Measurements from ENCODE around the gene CASTOR2. TPM values are rescaled to one million over a fixed set of nuclear protein-coding genes. Genes with fewer than 3 reads are reported as not detected.
A peak's percentile ranks its signal among the peaks of the same experiment; 100 is the strongest.
"Not testable (repeated sequence)": the region's sequence is repeated elsewhere in the genome, so short reads cannot be mapped to it uniquely, and the experiment has no call there.

CASTOR2 gene
- total RNA-seq: 1 to 10 TPM; 3.0 to 4.3 TPM

- H3K27ac Mint-ChIP-seq; H3K9me3 Mint-ChIP-seq; H3K36me3 Mint-ChIP-seq (ENCODE audit: low read depth); POLR2A ChIA-PET; H3K27me3 Mint-ChIP-seq; CTCF ChIA-PET; H3K4me3 Mint-ChIP-seq; H3K4me1 Mint-ChIP-seq: not testable (repeated sequence)
- peak; percentile 83 for DNase-seq
Measured at GRCh38 chr7:74964511-74965119, at the start of gene CASTOR2. Gene CASTOR2, plus strand, starts transcription at chr7:74964705. Its CDS starts 281 bp downstream, at chr7:74964986.

- H3K27ac Mint-ChIP-seq; H3K36me3 Mint-ChIP-seq (ENCODE audit: low read depth); H3K4me1 Mint-ChIP-seq; POLR2A ChIA-PET; CTCF ChIA-PET; H3K27me3 Mint-ChIP-seq; H3K9me3 Mint-ChIP-seq; H3K4me3 Mint-ChIP-seq; DNase-seq: not testable (repeated sequence)
Measured at GRCh38 chr7:74922321-74922890, 42.1 kb upstream of the CASTOR2 start.

DNA sequence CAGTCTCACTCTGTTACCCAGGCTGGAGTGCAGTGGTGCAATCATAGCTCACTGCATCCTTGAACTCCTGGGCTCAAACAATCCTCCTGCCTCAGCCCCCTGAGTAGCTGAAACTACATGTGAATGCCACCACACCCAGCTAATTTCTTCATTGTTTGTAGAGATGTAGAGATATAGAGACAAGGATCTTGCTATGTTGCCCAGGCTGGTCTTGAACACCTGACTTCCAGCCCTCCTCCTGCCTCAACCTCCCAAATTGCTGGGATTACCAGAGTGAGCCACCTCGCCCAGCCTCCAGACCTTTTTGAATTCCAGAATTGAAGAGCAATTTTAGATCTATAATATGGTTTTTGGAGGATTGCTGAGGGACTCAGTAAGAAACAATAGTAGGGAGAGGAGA is 40.9 kb upstream of the CASTOR2 start:
- H3K4me3 Mint-ChIP-seq; H3K27me3 Mint-ChIP-seq; POLR2A ChIA-PET; H3K27ac Mint-ChIP-seq; H3K9me3 Mint-ChIP-seq; H3K4me1 Mint-ChIP-seq; DNase-seq; H3K36me3 Mint-ChIP-seq (ENCODE audit: low read depth); CTCF ChIA-PET: not testable (repeated sequence)

- H3K4me1 Mint-ChIP-seq; POLR2A ChIA-PET; H3K36me3 Mint-ChIP-seq (ENCODE audit: low read depth); DNase-seq; H3K27ac Mint-ChIP-seq; H3K27me3 Mint-ChIP-seq; CTCF ChIA-PET; H3K4me3 Mint-ChIP-seq; H3K9me3 Mint-ChIP-seq: not testable (repeated sequence)
Measured at GRCh38 chr7:74926968-74927367, 37.5 kb upstream of the CASTOR2 start.

DNA sequence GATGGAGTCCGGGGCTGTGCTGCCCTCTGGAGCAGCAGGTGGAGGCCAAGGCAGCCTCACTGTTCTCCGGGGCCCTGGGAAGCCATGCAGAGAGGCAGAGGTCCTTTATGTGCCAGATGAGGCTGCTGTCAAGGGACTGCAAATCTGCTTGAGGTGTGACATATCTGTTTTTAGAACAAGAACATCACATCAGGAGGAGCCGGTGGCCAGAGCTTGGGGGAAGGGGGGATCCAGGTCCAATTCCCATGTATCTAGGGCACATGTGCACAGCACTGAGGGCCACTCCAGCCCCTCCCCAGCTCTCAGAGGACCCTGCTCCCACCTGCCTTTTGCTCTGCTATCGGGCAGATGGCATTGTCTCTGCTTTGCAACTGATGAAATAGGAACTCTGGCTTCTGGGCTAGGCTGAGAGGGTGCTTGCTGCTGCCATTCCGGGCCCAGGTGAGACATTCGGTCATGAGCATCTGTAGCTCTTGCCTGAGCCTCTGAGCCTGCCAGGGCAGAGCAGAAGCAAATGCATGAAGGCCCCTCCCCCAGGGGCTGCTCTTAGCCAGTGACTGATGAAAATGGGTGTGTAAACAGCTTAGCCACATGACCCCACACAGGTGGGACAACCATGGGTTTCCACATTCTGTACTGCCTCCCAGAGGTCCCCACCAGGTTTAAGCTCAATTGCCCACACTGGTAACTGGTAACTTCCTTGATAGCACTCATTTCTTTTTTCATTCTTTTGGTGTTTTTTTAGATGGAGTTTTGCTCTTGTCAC is 32.8 kb upstream of the CASTOR2 start:
- DNase-seq; H3K27me3 Mint-ChIP-seq; CTCF ChIA-PET; H3K4me3 Mint-ChIP-seq; H3K9me3 Mint-ChIP-seq; H3K36me3 Mint-ChIP-seq (ENCODE audit: low read depth); POLR2A ChIA-PET; H3K27ac Mint-ChIP-seq; H3K4me1 Mint-ChIP-seq: not testable (repeated sequence)

GRCh38 chr7:74939429-74939828 is 25.1 kb upstream of the CASTOR2 start:
- POLR2A ChIA-PET; H3K4me1 Mint-ChIP-seq; DNase-seq; H3K4me3 Mint-ChIP-seq; H3K27me3 Mint-ChIP-seq; H3K27ac Mint-ChIP-seq; H3K36me3 Mint-ChIP-seq (ENCODE audit: low read depth); CTCF ChIA-PET; H3K9me3 Mint-ChIP-seq: not testable (repeated sequence)

DNA sequence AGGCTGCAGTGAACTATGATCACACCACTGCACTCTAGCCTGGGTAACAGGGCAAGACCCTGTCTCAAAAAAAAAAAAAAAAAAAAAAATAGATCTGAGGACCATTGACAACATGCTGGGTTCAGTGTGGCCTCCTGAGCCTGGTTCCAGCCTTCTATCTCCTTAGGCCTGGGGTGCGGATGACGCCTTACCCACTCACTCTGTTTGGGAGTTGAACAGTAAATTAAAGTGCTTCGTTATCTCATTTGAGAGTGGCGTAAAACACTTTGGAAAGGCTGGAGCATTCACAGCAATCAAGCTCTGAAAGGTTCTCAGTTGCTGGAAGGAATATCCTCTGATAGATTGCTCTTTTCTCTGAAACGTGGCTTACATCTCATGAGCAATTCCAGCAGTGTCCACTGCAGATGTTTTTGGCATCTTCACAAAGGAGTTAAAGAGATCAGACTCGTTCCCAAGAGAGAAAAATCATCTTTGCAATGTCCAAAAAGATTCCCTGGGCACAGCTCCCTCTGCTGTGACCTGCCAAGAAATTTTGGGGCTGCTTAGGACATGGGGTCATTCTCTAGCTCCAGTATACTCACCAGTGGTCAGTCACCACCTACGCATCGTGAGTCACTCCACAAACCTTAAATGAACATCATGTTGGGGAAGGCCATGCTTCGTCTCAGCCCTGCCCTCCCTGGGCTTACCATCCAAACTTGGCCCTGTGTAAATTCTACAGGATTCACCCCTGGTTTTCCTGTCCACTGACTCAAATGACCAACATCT is 23.0 kb upstream of the CASTOR2 start:
- DNase-seq; H3K27ac Mint-ChIP-seq; H3K9me3 Mint-ChIP-seq; H3K36me3 Mint-ChIP-seq (ENCODE audit: low read depth); H3K4me1 Mint-ChIP-seq; H3K4me3 Mint-ChIP-seq; H3K27me3 Mint-ChIP-seq; CTCF ChIA-PET; POLR2A ChIA-PET: not testable (repeated sequence)

GRCh38 chr7:74943923-74944322 is 20.6 kb upstream of the CASTOR2 start:
- DNase-seq; H3K36me3 Mint-ChIP-seq (ENCODE audit: low read depth); H3K27me3 Mint-ChIP-seq; H3K4me3 Mint-ChIP-seq; H3K27ac Mint-ChIP-seq; H3K9me3 Mint-ChIP-seq; POLR2A ChIA-PET; H3K4me1 Mint-ChIP-seq; CTCF ChIA-PET: not testable (repeated sequence)

GRCh38 chr7:74947741-74948140 is 16.8 kb upstream of the CASTOR2 start:
- DNase-seq; H3K27me3 Mint-ChIP-seq; CTCF ChIA-PET; POLR2A ChIA-PET; H3K36me3 Mint-ChIP-seq (ENCODE audit: low read depth); H3K4me3 Mint-ChIP-seq; H3K9me3 Mint-ChIP-seq; H3K27ac Mint-ChIP-seq; H3K4me1 Mint-ChIP-seq: not testable (repeated sequence)

DNA sequence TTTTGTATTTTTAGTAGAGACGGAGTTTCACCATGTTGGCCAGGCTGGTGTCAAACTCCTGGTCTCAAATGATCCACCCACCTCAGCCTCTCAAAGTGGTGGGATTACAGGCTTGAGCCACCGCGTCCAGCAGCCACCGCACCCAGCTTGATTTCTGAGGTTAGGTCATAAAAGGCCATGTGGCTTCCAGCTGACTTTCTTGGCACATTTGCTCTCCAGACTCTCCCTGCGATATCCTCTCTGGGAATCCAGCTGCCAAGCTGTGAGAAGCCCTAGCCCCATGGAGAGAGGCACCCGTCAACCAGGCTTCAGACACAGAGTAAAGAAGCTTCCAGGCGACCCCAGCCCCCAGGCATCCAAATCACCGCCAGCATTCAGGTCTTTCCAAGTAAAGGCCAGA is 10.7 kb upstream of the CASTOR2 start:
- POLR2A ChIA-PET; H3K9me3 Mint-ChIP-seq; DNase-seq; H3K4me1 Mint-ChIP-seq; CTCF ChIA-PET; H3K4me3 Mint-ChIP-seq; H3K27ac Mint-ChIP-seq; H3K27me3 Mint-ChIP-seq; H3K36me3 Mint-ChIP-seq (ENCODE audit: low read depth): not testable (repeated sequence)

GRCh38 chr7:74958328-74958727 is 6.2 kb upstream of the CASTOR2 start:
- H3K4me3 Mint-ChIP-seq; POLR2A ChIA-PET; CTCF ChIA-PET; H3K4me1 Mint-ChIP-seq; H3K9me3 Mint-ChIP-seq; DNase-seq; H3K36me3 Mint-ChIP-seq (ENCODE audit: low read depth); H3K27ac Mint-ChIP-seq; H3K27me3 Mint-ChIP-seq: not testable (repeated sequence)

GRCh38 chr7:74963704-74964510 is 598 bp upstream of the CASTOR2 start:
- H3K27ac Mint-ChIP-seq; DNase-seq; CTCF ChIA-PET; H3K9me3 Mint-ChIP-seq; H3K36me3 Mint-ChIP-seq (ENCODE audit: low read depth); POLR2A ChIA-PET; H3K4me1 Mint-ChIP-seq; H3K27me3 Mint-ChIP-seq; H3K4me3 Mint-ChIP-seq: not testable (repeated sequence)

GRCh38 chr7:74966208-74966854 is 1.8 kb downstream of the CASTOR2 start:
- CTCF ChIA-PET; H3K36me3 Mint-ChIP-seq (ENCODE audit: low read depth); H3K9me3 Mint-ChIP-seq; H3K4me1 Mint-ChIP-seq; H3K4me3 Mint-ChIP-seq; H3K27me3 Mint-ChIP-seq; DNase-seq; H3K27ac Mint-ChIP-seq; POLR2A ChIA-PET: not testable (repeated sequence)
